Suprapubic skin (tissue), 4 donors: Measurements from ENCODE around the gene TNK2. TPM values are rescaled to one million over a fixed set of nuclear protein-coding genes. Genes with fewer than 3 reads are reported as not detected.

Experiments used
- DNase-seq, 2 donors: peaks; one replicate each; pipeline ENCODE4 v3.0.0-alpha.2; 2019; ENCODE audit warnings: low spot score in 2 of 2
- H3K27ac ChIP-seq: fragments of 200-600 bp; sonication (generic); one replicate; pipeline ENCODE4 v1.5.1; 2019
- H3K27me3 ChIP-seq: fragments of 200-600 bp; sonication (generic); one replicate; pipeline ENCODE4 v1.5.1; 2019
- H3K36me3 ChIP-seq: fragments of 200-600 bp; sonication (generic); one replicate; pipeline ENCODE4 v1.5.1; 2019
- H3K4me1 ChIP-seq: fragments of 200-600 bp; sonication (generic); one replicate; pipeline ENCODE4 v1.5.1; 2019
- H3K4me3 ChIP-seq: fragments of 200-600 bp; sonication (generic); one replicate; pipeline ENCODE4 v1.5.1; 2019; ENCODE audit warnings: mild to moderate bottlenecking
- H3K9me3 ChIP-seq: fragments of 200-600 bp; sonication (generic); one replicate; pipeline ENCODE4 v1.5.1; 2019
- EP300 ChIP-seq: sonication (generic); formaldehyde crosslinking; IDR thresholded peaks from one replicate; pipeline ENCODE4 v1.6.1; 2017; ENCODE audit warnings: antibody characterized with exemption
- POLR2A ChIP-seq, 2 donors: fragments of 450-650 bp; IDR thresholded peaks; one replicate each; pipeline ENCODE4 v1.6.1; 2017; ENCODE audit warnings: antibody characterized with exemption in 2 of 2, mild to moderate bottlenecking in 2 of 2, moderate library complexity in 2 of 2
- POLR2AphosphoS5 ChIP-seq, 3 donors: sonication (generic); formaldehyde crosslinking; IDR thresholded peaks; one replicate each; pipeline ENCODE4 v1.6.1; 2017; ENCODE audit warnings: antibody characterized with exemption in 3 of 3
- WGBS: methylation state at CpG from one replicate; pipeline ENCODE4 v1.1.5; 2018; 5-methylcytosine and 5-hydroxymethylcytosine counted together
- total RNA-seq, 4 donors: library from RNA; depleted of rRNA; stranded (reverse); fragments of >200 nt; gene quantifications; one replicate each; pipeline ENCODE4 v1.1.0, GENCODE V29; 2016
- TF ChIP-seq, protein P1 (sequence below), 2 donors: fragments of 200-600 bp in 1 of 2; fragments of 450-650 bp in 1 of 2; sonication (generic) in 1 of 2; IDR thresholded peaks; one replicate each; pipeline ENCODE4 v1.5.1; 2016 to 2019; ENCODE audit warnings: antibody characterized with exemption in 2 of 2, mild to moderate bottlenecking in 1 of 2, moderate library complexity in 1 of 2

TNK2 gene
- total RNA-seq, 4 donors from 2014 or later = 52.4 to 101 (median 70.0) TPM

DNA sequence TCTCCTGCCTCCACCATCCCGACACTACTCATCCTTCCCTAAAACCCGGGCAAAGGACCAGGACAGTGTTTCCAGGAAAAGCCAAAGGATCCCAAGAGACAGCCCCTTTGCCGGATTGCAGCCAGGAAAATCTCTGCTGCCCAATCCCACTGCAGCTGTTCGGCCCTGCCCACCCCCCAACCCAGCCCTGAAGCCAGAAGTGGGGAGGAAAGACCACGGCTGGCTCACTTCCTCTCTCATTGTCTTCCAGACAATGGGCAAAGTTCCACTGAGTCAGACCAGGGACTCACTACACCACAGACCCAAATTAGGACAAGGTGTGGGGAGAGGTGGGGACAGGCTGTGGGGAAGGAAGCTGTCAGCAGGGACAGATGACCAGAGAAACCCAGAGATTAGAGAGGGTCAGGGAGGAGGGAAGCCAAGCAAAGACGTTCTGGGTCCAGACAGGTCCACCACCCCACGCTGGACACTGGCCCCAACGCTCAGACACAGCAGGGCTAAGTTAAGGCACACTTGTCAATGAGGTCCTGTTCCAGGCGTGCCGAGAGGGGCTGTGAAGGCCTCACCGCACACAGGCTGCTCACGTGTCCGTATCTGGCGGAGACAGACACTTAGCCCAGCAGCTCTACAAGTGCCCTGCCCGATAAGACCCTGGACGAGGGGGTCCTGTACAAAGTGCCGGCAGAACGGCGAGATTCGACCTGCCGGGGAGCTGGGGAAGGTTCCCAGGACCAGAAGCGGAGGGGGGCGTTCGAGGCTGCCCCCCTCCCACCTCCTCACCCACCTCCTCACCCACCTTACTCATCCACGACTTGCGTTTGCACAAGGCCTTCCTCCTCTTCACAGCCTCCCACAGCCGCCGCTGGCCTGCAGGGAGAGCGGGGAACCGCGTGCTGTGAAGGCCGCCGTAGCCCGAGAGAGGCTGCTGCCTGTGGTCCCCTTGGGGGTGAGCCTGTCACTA, 21.9 kb downstream of the TNK2 start:
- H3K36me3 ChIP-seq = peaks cover 33% of the 10 kb centered on the region
- no peaks in the 10 kb centered on the region for H3K9me3 ChIP-seq
- H3K4me1 ChIP-seq = peaks cover 10% of the 10 kb centered on the region
- 86% methylated on average over 34 of the region's 34 CpGs for WGBS
- no peak overlapping the region for H3K4me3 ChIP-seq
- no peak overlapping the region for H3K27ac ChIP-seq
- no peaks in the 10 kb centered on the region for H3K27me3 ChIP-seq
- TF ChIP-seq POLR2A (IDR thresholded peaks at IDR 0.05) (no peak), EP300 (no peak), POLR2AphosphoS5 (IDR thresholded peaks at IDR 0.05) (no peak)
- TF ChIP-seq, protein P1, sequence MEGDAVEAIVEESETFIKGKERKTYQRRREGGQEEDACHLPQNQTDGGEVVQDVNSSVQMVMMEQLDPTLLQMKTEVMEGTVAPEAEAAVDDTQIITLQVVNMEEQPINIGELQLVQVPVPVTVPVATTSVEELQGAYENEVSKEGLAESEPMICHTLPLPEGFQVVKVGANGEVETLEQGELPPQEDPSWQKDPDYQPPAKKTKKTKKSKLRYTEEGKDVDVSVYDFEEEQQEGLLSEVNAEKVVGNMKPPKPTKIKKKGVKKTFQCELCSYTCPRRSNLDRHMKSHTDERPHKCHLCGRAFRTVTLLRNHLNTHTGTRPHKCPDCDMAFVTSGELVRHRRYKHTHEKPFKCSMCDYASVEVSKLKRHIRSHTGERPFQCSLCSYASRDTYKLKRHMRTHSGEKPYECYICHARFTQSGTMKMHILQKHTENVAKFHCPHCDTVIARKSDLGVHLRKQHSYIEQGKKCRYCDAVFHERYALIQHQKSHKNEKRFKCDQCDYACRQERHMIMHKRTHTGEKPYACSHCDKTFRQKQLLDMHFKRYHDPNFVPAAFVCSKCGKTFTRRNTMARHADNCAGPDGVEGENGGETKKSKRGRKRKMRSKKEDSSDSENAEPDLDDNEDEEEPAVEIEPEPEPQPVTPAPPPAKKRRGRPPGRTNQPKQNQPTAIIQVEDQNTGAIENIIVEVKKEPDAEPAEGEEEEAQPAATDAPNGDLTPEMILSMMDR (IDR thresholded peaks at IDR 0.05) = no peak
- no peak for DNase-seq

DNA sequence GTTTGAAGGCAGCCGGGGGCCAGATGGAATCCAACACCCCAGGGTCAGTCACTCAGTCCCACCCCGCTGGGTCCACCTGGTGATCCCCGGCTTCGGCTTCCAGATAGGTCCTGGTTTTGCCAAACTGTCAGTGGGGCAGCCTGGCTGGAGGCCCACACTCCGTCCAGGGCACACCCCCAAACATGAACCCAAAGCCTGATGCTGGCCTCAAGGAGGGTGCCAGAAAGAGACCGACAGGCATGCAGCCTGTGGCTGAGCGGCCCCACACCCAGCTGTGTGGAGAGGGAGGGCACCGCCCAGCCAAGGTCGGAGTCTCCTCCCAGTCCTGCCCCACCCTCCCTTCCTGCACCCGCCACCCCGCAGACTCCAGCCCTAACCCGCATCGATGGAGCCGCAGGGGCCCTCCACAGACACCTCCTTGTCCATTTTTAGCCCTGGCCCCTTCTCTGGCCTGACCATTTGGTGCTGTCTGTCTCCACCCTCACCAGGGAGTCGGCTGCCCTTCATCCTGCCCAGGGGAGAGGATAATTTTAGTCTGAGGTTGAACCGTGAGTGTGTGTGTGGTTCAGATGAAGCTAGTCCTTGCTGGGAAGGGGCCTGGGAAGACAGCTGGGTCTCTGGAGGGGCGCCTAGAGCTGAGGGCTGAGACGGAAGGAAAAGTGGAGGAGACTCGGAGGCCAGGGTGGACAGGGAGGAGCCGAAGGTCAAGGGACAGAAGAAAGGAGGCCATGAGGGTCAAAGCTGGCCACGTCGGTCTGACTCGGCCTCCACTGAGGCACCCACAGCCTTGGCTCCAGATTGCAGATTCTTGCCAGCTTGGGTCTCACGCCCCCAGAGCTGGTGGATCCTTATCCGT, 23.1 kb downstream of the TNK2 start:
- TF ChIP-seq POLR2AphosphoS5 (IDR thresholded peaks at IDR 0.05) (no peak), EP300 (no peak), POLR2A (IDR thresholded peaks at IDR 0.05) (no peak)
- TF ChIP-seq, protein P1 (IDR thresholded peaks at IDR 0.05) = no peak
- Histone ChIP-seq H3K9me3 (no peaks in the 10 kb centered on the region), H3K4me1 (peaks cover 10% of the 10 kb centered on the region), H3K36me3 (peaks cover 33% of the 10 kb centered on the region), H3K27me3 (no peaks in the 10 kb centered on the region), H3K4me3 (no peak overlapping the region), H3K27ac (no peak overlapping the region)
- 58% methylated on average over 17 of the region's 25 CpGs for WGBS
- peak in 1 of 2 donors; percentile 55 for DNase-seq

DNA sequence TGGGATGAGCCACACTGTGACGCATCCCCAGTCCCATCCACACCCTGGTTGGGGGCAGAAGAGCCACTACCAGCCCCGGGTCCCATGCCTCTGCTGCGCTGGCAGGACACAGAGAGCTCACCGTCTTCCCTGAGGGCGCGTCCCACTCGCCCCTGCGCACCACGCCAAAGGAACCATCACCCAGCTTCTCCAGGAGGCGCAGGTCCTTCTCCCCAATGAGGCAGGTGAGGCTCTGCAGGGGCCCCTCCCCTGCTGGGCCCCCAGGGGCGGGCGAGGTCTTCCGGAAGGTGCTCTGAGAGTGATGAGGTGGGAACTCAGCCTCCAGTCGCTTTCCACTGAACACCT, 23.7 kb downstream of the TNK2 start:
- Histone ChIP-seq H3K4me1 (peaks cover 10% of the 10 kb centered on the region), H3K9me3 (no peaks in the 10 kb centered on the region), H3K27ac (no peak overlapping the region), H3K4me3 (no peak overlapping the region), H3K36me3 (peaks cover 37% of the 10 kb centered on the region), H3K27me3 (no peaks in the 10 kb centered on the region)
- no peak for DNase-seq
- WGBS = 86% methylated on average over 9 of the region's 14 CpGs
- no peak for TF ChIP-seq EP300
- TF ChIP-seq POLR2AphosphoS5 (IDR thresholded peaks at IDR 0.05) = no peak
- no peak for TF ChIP-seq POLR2A (IDR thresholded peaks at IDR 0.05)
- TF ChIP-seq, protein P1 (IDR thresholded peaks at IDR 0.05) = no peak

DNA sequence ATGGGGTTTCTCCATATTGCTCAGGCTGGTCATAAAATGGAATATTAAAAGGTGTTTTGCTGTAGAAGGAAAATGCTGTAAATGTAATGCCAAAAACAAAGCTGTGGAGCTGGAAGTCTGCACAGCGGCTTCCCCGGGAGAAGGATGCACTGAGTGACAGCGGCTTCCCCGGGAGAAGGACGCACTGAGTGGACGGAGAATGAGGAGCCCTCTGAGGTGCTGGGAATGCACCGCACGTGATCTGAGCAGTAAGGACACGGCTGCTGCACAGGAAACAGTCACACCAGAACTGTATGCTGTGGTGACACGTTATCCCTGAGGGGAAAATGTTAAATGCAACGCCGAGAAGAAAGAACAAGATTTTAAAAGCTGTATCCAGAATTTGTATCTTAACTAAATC, 24.6 kb downstream of the TNK2 start:
- no peak overlapping the region for H3K27ac ChIP-seq
- no peaks in the 10 kb centered on the region for H3K27me3 ChIP-seq
- 87% methylated on average over 12 of the region's 12 CpGs for WGBS
- H3K9me3 ChIP-seq = no peaks in the 10 kb centered on the region
- peaks cover 10% of the 10 kb centered on the region for H3K4me1 ChIP-seq
- peaks cover 46% of the 10 kb centered on the region for H3K36me3 ChIP-seq
- DNase-seq = no peak
- TF ChIP-seq POLR2AphosphoS5 (IDR thresholded peaks at IDR 0.05) = no peak
- TF ChIP-seq EP300 = no peak
- TF ChIP-seq, protein P1 (IDR thresholded peaks at IDR 0.05) = no peak
- no peak for TF ChIP-seq POLR2A (IDR thresholded peaks at IDR 0.05)
- no peak overlapping the region for H3K4me3 ChIP-seq

DNA sequence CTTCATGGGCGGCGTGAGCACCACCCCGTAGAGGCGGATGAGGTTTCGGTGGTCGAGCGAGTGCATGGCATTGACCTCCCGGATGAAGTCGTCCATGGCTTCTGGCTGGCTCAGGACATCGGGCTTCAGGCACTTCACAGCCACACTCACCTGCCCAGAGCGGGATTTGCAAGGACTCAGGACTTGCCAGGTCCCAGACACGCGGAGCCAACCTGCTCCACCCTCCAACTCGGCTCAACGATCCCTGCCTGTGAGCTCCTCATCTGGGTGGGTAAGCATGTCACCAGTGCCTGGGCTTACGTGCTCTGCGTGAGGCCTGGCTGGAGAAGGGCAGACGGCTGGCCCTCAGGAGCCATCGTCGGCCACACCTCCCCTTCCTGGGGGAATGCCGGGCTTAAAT, 25.2 kb downstream of the TNK2 start:
- Histone ChIP-seq H3K27ac (no peak overlapping the region), H3K4me1 (peaks cover 10% of the 10 kb centered on the region), H3K9me3 (no peaks in the 10 kb centered on the region), H3K27me3 (no peaks in the 10 kb centered on the region), H3K36me3 (peaks cover 52% of the 10 kb centered on the region), H3K4me3 (no peak overlapping the region)
- TF ChIP-seq EP300 (no peak), POLR2A (IDR thresholded peaks at IDR 0.05) (no peak), POLR2AphosphoS5 (IDR thresholded peaks at IDR 0.05) (no peak)
- TF ChIP-seq, protein P1 (IDR thresholded peaks at IDR 0.05) = no peak
- DNase-seq = no peak
- 75% methylated on average over 8 of the region's 21 CpGs for WGBS
